CD4-positive, alpha-beta T cell (primary cell): ENCODE data around the gene JAK1. TPM values are rescaled to one million over a fixed set of nuclear protein-coding genes. Genes with fewer than 3 reads are reported as not detected.

ENCODE experiments used
- ATAC-seq: fragments of 200-7000 bp; cut with Tn5 transposase; one replicate; pipeline ENCODE4 v1.10.0; 2022; ENCODE audit warnings: mild to moderate bottlenecking; ENCODE audit not compliant: poor library complexity
- CTCF ChIA-PET: fragments of 350-600 bp; sonication (Branson Sonifier 250); formaldehyde crosslinking; loops from one replicate; lab custom pipeline; 2021; ENCODE audit warnings: antibody characterized with exemption, inconsistent platforms; lab: Charles Lee
- POLR2A ChIA-PET: fragments of 350-600 bp; sonication (Branson Sonifier 250); formaldehyde crosslinking; loops from one replicate; lab custom pipeline; 2021; ENCODE audit warnings: antibody characterized with exemption, inconsistent platforms; lab: Charles Lee
- DNase-seq, 14 experiments: peaks; one replicate each; pipeline ENCODE4 v3.0.0-alpha.2; 2013 to 2020; ENCODE audit warnings: mixed read lengths in 2 of 14
- H3K27ac ChIP-seq, 2 donors: one replicate each; pipeline versions ENCODE4 v1.5.1 to v1.7.0; 2013; ENCODE audit warnings: low read length in 2 of 2, low read depth in 1 of 2, mild to moderate bottlenecking in 1 of 2
- H3K27me3 ChIP-seq, 2 experiments: 1 replicate in 1 of 2; 2 replicates in 1 of 2; pipeline versions ENCODE4 v1.6.1 to v1.7.0; 2013; ENCODE audit warnings: low read length in 2 of 2, control low read depth in 1 of 2, mild to moderate bottlenecking in 1 of 2, moderate library complexity in 1 of 2; ENCODE audit not compliant: insufficient read depth in 2 of 2, control insufficient read depth in 1 of 2
- H3K36me3 ChIP-seq: one replicate; pipeline ENCODE4 v1.6.1; 2013; ENCODE audit warnings: low read length, control low read depth; ENCODE audit not compliant: insufficient read depth
- H3K4me1 ChIP-seq: one replicate; pipeline ENCODE4 v1.6.1; 2013; ENCODE audit warnings: low read length, control low read depth; ENCODE audit not compliant: insufficient read depth
- H3K4me3 ChIP-seq: one replicate; pipeline ENCODE4 v1.5.1; 2013; ENCODE audit warnings: mild to moderate bottlenecking, low read length, moderate library complexity
- H3K9me3 ChIP-seq, 2 experiments: 1 replicate in 1 of 2; 2 replicates in 1 of 2; pipeline versions ENCODE4 v1.6.1 to v1.7.0; 2013; ENCODE audit warnings: low read length in 2 of 2, mild to moderate bottlenecking in 2 of 2, control low read depth in 1 of 2, moderate library complexity in 1 of 2; ENCODE audit not compliant: control insufficient read depth in 1 of 2, insufficient read depth in 1 of 2
- H3K27ac Mint-ChIP-seq: one replicate; pipeline ENCODE4 v1.8.0; 2020; ENCODE audit warnings: mixed read lengths
- H3K27me3 Mint-ChIP-seq: one replicate; pipeline ENCODE4 v1.8.0; 2021; ENCODE audit warnings: mixed read lengths
- H3K36me3 Mint-ChIP-seq: one replicate; pipeline ENCODE4 v1.8.0; 2021; ENCODE audit warnings: low read depth, mixed read lengths
- H3K4me1 Mint-ChIP-seq: one replicate; pipeline ENCODE4 v1.8.0; 2021; ENCODE audit warnings: low read depth, mixed read lengths
- H3K4me3 Mint-ChIP-seq: one replicate; pipeline ENCODE4 v1.8.0; 2020; ENCODE audit warnings: mild to moderate bottlenecking, mixed read lengths
- H3K9me3 Mint-ChIP-seq: one replicate; pipeline ENCODE4 v1.8.0; 2020; ENCODE audit warnings: mixed read lengths
- intact Hi-C, 2 experiments: fragments of 100-400 bp; cut with DNase I in 1 of 2; cut with micrococcal nuclease in 1 of 2; formaldehyde crosslinking; loops; one replicate each; pipeline versions ENCODE4 v1.15.1 to v1.9.0; 2023 to 2025; cut with DNase I, micrococcal nuclease
- total RNA-seq, 174 experiments: library from RNA in 2 of 174; stranded (reverse) in 2 of 174; gene quantifications; one replicate each; pipeline ENCODE4 v1.2.3 and lab custom pipeline; 2021 to 2026
- TF ChIP-seq, protein P1 (sequence below): fragments of 200-600 bp; IDR thresholded peaks from one replicate; pipeline ENCODE4 v1.8.0; 2022; ENCODE audit warnings: antibody characterized with exemption, mild to moderate bottlenecking

Gene JAK1
- total RNA-seq, 2 experiments from 2014 or later = 240 to 252 TPM

DNA sequence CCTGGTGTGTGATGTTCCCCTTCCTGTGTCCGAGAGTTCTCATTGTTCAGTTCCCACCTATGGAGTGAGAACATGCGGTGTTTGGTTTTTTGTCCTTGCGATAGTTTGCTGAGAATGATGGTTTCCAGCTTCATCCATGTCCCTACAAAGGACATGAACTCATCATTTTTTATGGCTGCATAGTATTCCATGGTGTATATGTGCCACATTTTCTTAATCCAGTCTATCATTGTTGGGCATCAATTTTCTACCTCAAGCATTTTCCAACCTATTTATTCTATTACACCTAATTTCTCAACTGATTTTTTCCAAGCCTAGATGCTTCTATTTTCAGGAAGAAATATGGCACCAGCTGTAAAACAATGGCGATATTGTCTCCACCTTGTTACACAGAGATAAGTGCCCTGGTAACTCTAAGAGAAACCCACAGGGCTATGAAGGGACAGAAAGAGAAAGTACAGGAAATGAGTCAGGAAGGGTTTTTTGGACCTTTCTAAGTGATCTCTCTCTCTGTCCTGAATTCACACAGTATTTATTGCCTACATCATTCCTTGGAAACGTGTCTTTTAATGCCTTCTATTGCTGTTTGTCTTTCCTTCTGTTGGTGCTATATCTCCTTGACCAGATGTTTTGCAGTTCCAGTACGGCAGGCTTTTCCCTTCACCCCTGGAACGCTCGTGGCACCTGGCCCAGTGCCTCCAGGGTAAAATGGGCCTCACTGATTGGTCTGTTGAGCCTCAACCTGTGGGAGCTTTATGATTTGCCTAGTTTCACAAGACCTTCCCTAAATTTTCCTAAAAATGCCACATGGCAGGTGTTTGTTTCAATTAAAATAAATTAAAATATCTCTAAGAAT, 14.6 kb upstream of the JAK1 start:
- Mint-ChIP-seq H3K27me3 (no peaks in the 10 kb centered on the region), H3K9me3 (no peaks in the 10 kb centered on the region), H3K4me3 (no peak overlapping the region), H3K4me1 (peaks cover 15% of the 10 kb centered on the region), H3K36me3 (no peaks in the 10 kb centered on the region), H3K27ac (no peak overlapping the region)
- Histone ChIP-seq H3K27ac (no peak overlapping the region), H3K9me3 (no peaks in the 10 kb centered on the region), H3K4me1 (no peaks in the 10 kb centered on the region), H3K27me3 (no peaks in the 10 kb centered on the region), H3K4me3 (no peak overlapping the region), H3K36me3 (no peaks in the 10 kb centered on the region)
- ChIA-PET POLR2A (no interaction called here), CTCF (no interaction called here)
- DNase-seq (no peak), ATAC-seq (no peak)
- TF ChIP-seq, protein P1, sequence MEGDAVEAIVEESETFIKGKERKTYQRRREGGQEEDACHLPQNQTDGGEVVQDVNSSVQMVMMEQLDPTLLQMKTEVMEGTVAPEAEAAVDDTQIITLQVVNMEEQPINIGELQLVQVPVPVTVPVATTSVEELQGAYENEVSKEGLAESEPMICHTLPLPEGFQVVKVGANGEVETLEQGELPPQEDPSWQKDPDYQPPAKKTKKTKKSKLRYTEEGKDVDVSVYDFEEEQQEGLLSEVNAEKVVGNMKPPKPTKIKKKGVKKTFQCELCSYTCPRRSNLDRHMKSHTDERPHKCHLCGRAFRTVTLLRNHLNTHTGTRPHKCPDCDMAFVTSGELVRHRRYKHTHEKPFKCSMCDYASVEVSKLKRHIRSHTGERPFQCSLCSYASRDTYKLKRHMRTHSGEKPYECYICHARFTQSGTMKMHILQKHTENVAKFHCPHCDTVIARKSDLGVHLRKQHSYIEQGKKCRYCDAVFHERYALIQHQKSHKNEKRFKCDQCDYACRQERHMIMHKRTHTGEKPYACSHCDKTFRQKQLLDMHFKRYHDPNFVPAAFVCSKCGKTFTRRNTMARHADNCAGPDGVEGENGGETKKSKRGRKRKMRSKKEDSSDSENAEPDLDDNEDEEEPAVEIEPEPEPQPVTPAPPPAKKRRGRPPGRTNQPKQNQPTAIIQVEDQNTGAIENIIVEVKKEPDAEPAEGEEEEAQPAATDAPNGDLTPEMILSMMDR = no peak
- intact Hi-C loops = no loop called here

DNA sequence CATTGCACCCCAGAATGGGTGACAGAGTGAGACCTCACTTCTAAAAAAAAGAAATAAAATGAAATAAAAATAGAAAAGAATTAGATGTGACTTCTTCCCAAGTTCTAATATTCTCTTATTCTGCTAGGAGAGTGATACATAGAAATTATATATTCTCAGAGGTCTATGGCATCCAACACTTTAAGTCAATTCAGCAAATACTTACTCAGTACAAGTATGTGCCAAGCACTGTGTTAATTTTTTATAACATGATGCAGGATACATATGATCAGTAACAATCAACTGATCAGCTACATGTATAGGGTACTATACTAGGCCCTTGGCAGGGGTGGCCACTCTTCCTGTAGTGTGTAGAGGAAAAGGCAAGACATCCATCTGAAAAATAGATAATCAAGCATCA, 13.0 kb upstream of the JAK1 start:
- intact Hi-C loops = no loop called here
- ATAC-seq (no peak), DNase-seq (no peak)
- Histone ChIP-seq H3K27me3 (no peaks in the 10 kb centered on the region), H3K9me3 (no peaks in the 10 kb centered on the region), H3K4me1 (no peaks in the 10 kb centered on the region), H3K36me3 (no peaks in the 10 kb centered on the region), H3K27ac (no peak overlapping the region), H3K4me3 (no peak overlapping the region)
- TF ChIP-seq, protein P1 = no peak
- H3K36me3 Mint-ChIP-seq = no peaks in the 10 kb centered on the region
- no peaks in the 10 kb centered on the region for H3K9me3 Mint-ChIP-seq
- H3K27ac Mint-ChIP-seq = no peak overlapping the region
- no peak overlapping the region for H3K4me3 Mint-ChIP-seq
- H3K27me3 Mint-ChIP-seq = no peaks in the 10 kb centered on the region
- ChIA-PET CTCF (interaction anchor here (1.2 kb wide), 1 partner anchor 10 kb away, joined by 3 read pairs; no protein-coding TSS in a partner anchor), POLR2A (interaction anchor here (1.2 kb wide), 1 partner anchor 23 kb away, joined by 6 read pairs; no protein-coding TSS in a partner anchor)
- peaks cover 8% of the 10 kb centered on the region for H3K4me1 Mint-ChIP-seq

DNA sequence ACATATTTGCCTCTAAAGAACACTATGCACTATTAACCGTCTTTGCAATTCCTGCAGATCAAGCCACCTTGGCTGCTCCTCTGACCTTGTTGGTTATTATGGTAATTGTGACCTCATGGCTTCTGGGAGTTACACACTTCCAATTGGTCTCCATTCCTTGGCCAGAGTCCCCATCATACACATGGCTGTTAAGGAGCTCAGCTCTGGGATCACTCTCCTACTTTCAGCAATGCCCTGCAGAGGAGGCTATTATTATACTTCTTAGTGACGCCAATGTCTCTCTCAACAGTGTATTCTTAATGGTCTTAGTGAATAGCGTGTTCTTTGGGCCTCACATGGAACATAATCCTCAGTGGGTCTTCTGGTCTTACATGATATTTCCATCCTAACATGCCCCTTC, 10.0 kb upstream of the JAK1 start:
- Mint-ChIP-seq H3K27ac (no peak overlapping the region), H3K9me3 (no peaks in the 10 kb centered on the region), H3K27me3 (no peaks in the 10 kb centered on the region), H3K4me1 (peaks cover 5% of the 10 kb centered on the region), H3K36me3 (no peaks in the 10 kb centered on the region), H3K4me3 (no peak overlapping the region)
- no peak overlapping the region for H3K4me3 ChIP-seq
- H3K9me3 ChIP-seq = no peaks in the 10 kb centered on the region
- POLR2A ChIA-PET = no interaction called here
- TF ChIP-seq, protein P1 = no peak
- H3K27me3 ChIP-seq = no peaks in the 10 kb centered on the region
- no peak for ATAC-seq
- no peaks in the 10 kb centered on the region for H3K4me1 ChIP-seq
- intact Hi-C loops = loop anchor here in 1 of 2 experiments (2.0 kb wide), 1 partner anchor 20 kb away; no protein-coding TSS in a partner anchor
- CTCF ChIA-PET = no interaction called here
- H3K36me3 ChIP-seq = no peaks in the 10 kb centered on the region
- DNase-seq = no peak
- no peak overlapping the region for H3K27ac ChIP-seq
